Mucosa of rectum (tissue), 2 donors: Measurements from ENCODE around the gene TMPRSS2.

Experiments
- H3K27ac ChIP-seq, 2 donors: one replicate each; pipeline ENCODE4 v1.7.0; 2013; ENCODE audit warnings: inconsistent platforms in 2 of 2, low read depth in 2 of 2, low read length in 2 of 2
- H3K27me3 ChIP-seq, 2 donors: one replicate each; pipeline ENCODE4 v1.7.0; 2013; ENCODE audit warnings: low read length in 2 of 2; ENCODE audit not compliant: control insufficient read depth in 2 of 2, insufficient read depth in 2 of 2
- H3K36me3 ChIP-seq, 2 donors: one replicate each; pipeline ENCODE4 v1.7.0; 2013; ENCODE audit warnings: low read length in 2 of 2; ENCODE audit not compliant: control insufficient read depth in 2 of 2, insufficient read depth in 2 of 2
- H3K4me1 ChIP-seq, 2 donors: one replicate each; pipeline ENCODE4 v1.7.0; 2013; ENCODE audit warnings: low read length in 2 of 2, mild to moderate bottlenecking in 1 of 2; ENCODE audit not compliant: control insufficient read depth in 2 of 2, insufficient read depth in 2 of 2
- H3K4me3 ChIP-seq, 2 donors: one replicate each; pipeline ENCODE4 v1.7.0; 2013; ENCODE audit warnings: low read length in 2 of 2
- H3K9ac ChIP-seq, 2 donors: one replicate each; pipeline ENCODE4 v1.7.0; 2013; ENCODE audit warnings: low read length in 2 of 2, low read depth in 1 of 2, mild to moderate bottlenecking in 1 of 2
- H3K9me3 ChIP-seq, 2 donors: one replicate each; pipeline ENCODE4 v1.7.0; 2013; ENCODE audit warnings: low read length in 2 of 2; ENCODE audit not compliant: control insufficient read depth in 2 of 2
- donor health status: healthy.
- donor health status: Normal muscosa, but diverticular disease.

TMPRSS2 gene

GRCh38 chr21:41511858-41512257 is 3.9 kb upstream of the TMPRSS2 start:
- Histone ChIP-seq H3K4me1 (peaks cover 20 to 32% of the 10 kb centered on the region in 2 donors), H3K36me3 (no peaks in the 10 kb centered on the region), H3K9me3 (peaks cover 0 to 2% of the 10 kb centered on the region in 2 donors), H3K4me3 (no peak overlapping the region), H3K27ac (peak overlapping the region in 1 of 2 donors; percentile 34), H3K27me3 (peaks cover 3 to 4% of the 10 kb centered on the region in 2 donors), H3K9ac (peak overlapping the region in 1 of 2 donors; percentile 26)

GRCh38 chr21:41510500-41510899 is 2.5 kb upstream of the TMPRSS2 start:
- Histone ChIP-seq H3K4me3 (no peak overlapping the region), H3K36me3 (peaks cover 0 to 7% of the 10 kb centered on the region in 2 donors), H3K9me3 (peaks cover 0 to 2% of the 10 kb centered on the region in 2 donors), H3K4me1 (peaks cover 24 to 32% of the 10 kb centered on the region in 2 donors), H3K27ac (peak overlapping the region in 1 of 2 donors; percentile 19), H3K9ac (no peak overlapping the region), H3K27me3 (peaks cover 3 to 6% of the 10 kb centered on the region in 2 donors)

- Histone ChIP-seq H3K36me3 (peaks cover 0 to 11% of the 10 kb centered on the region in 2 donors), H3K9me3 (peaks cover 0 to 2% of the 10 kb centered on the region in 2 donors), H3K27me3 (peaks cover 3 to 6% of the 10 kb centered on the region in 2 donors), H3K27ac (peak overlapping the region; percentile 97 to 98), H3K9ac (peak overlapping the region in 1 of 2 donors; percentile 90), H3K4me1 (peaks cover 25 to 40% of the 10 kb centered on the region in 2 donors), H3K4me3 (no peak overlapping the region)
Measured at GRCh38 chr21:41509733-41510132, 1.8 kb upstream of the TMPRSS2 start.

GRCh38 chr21:41509145-41509496 is 1.2 kb upstream of the TMPRSS2 start:
- H3K36me3 ChIP-seq, result peaks cover 0 to 13% of the 10 kb centered on the region in 2 donors
- H3K9ac ChIP-seq, result peak overlapping the region; percentile 88 to 90
- peaks cover 3 to 6% of the 10 kb centered on the region in 2 donors for H3K27me3 ChIP-seq
- peak overlapping the region; percentile 97 to 98 for H3K27ac ChIP-seq
- H3K4me1 ChIP-seq, result peaks cover 30 to 46% of the 10 kb centered on the region in 2 donors
- peak overlapping the region; percentile 57 to 69 for H3K4me3 ChIP-seq
- no peaks in the 10 kb centered on the region for H3K9me3 ChIP-seq

GRCh38 chr21:41508415-41509144 is 622 bp upstream of the TMPRSS2 start:
- H3K27ac ChIP-seq, result peak overlapping the region; percentile 97 to 98
- H3K9me3 ChIP-seq, result no peaks in the 10 kb centered on the region

GRCh38 chr21:41506611-41507520 is 1.1 kb downstream of the TMPRSS2 start:
- peaks cover 3 to 6% of the 10 kb centered on the region in 2 donors for H3K27me3 ChIP-seq
- peak overlapping the region; percentile 83 to 97 for H3K27ac ChIP-seq
- peak overlapping the region; percentile 71 to 89 for H3K4me3 ChIP-seq
- H3K36me3 ChIP-seq, result peaks cover 3 to 27% of the 10 kb centered on the region in 2 donors
- H3K4me1 ChIP-seq, result peaks cover 41 to 63% of the 10 kb centered on the region in 2 donors
- H3K9ac ChIP-seq, result peak overlapping the region; percentile 83 to 98
- no peaks in the 10 kb centered on the region for H3K9me3 ChIP-seq

More at GRCh38 chr21:41508415-41509144, 622 bp upstream of the TMPRSS2 start:
- peaks cover 35 to 52% of the 10 kb centered on the region in 2 donors for H3K4me1 ChIP-seq
- peak overlapping the region; percentile 88 to 90 for H3K9ac ChIP-seq
- peaks cover 3 to 6% of the 10 kb centered on the region in 2 donors for H3K27me3 ChIP-seq
- peak overlapping the region; percentile 57 to 69 for H3K4me3 ChIP-seq
- peaks cover 0 to 13% of the 10 kb centered on the region in 2 donors for H3K36me3 ChIP-seq

- peaks cover 40 to 63% of the 10 kb centered on the region in 2 donors for H3K4me1 ChIP-seq
- peak overlapping the region; percentile 83 to 98 for H3K9ac ChIP-seq
- H3K4me3 ChIP-seq, result peak overlapping the region; percentile 71 to 89
- H3K27me3 ChIP-seq, result peaks cover 3 to 6% of the 10 kb centered on the region in 2 donors
- H3K27ac ChIP-seq, result peak overlapping the region; percentile 83 to 97
- H3K36me3 ChIP-seq, result peaks cover 3 to 27% of the 10 kb centered on the region in 2 donors
- no peaks in the 10 kb centered on the region for H3K9me3 ChIP-seq
Measured at GRCh38 chr21:41506005-41506594, 1.9 kb downstream of the TMPRSS2 start.

GRCh38 chr21:41504030-41504429 is 3.9 kb downstream of the TMPRSS2 start:
- Histone ChIP-seq H3K4me3 (peak overlapping the region; percentile 71 to 89), H3K36me3 (peaks cover 3 to 30% of the 10 kb centered on the region in 2 donors), H3K27me3 (peaks cover 3 to 6% of the 10 kb centered on the region in 2 donors), H3K9ac (peak overlapping the region in 1 of 2 donors; percentile 98), H3K9me3 (no peaks in the 10 kb centered on the region), H3K4me1 (peaks cover 44 to 66% of the 10 kb centered on the region in 2 donors), H3K27ac (peak overlapping the region; percentile 77 to 97)

GRCh38 chr21:41503331-41503730 is 4.6 kb downstream of the TMPRSS2 start:
- Histone ChIP-seq H3K36me3 (peaks cover 3 to 30% of the 10 kb centered on the region in 2 donors), H3K4me3 (no peak overlapping the region), H3K4me1 (peaks cover 48 to 66% of the 10 kb centered on the region in 2 donors), H3K9ac (peak overlapping the region; percentile 10 to 39), H3K27ac (peak overlapping the region; percentile 77 to 97), H3K9me3 (no peaks in the 10 kb centered on the region), H3K27me3 (peaks cover 0 to 2% of the 10 kb centered on the region in 2 donors)
